Measurements from ENCODE around the gene AGPAT2. TPM values are rescaled to one million over a fixed set of nuclear protein-coding genes. Genes with fewer than 3 reads are reported as not detected.
"Not testable (repeated sequence)": the region's sequence is repeated elsewhere in the genome, so short reads cannot be mapped to it uniquely, and the experiment has no call there.

The AGPAT2 gene
- total RNA-seq, 2 experiments from 2014 or later, result 3.6 to 4.0 TPM

DNA sequence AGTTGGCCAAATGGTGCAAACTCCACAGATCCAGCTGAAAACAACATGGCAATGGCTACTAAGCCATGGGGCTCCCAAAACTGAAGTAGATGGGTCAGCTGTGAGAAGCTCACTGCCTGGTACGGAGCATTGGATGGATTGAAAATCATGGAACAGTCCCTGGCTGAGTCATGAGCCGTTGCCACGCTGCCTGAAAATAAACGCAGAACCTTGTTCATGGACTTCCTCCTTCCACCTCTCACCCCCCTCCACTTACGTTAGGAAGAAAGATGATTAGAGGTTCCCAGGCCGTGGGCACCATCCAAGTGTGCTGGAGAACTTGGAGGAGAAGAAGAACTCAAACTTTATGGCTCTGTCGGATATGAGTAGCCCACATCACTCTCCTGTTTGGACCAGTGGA, 18.3 kb upstream of the AGPAT2 start:
- Mint-ChIP-seq H3K9me3 (no peaks in the 10 kb centered on the region), H3K36me3 (ENCODE audit: low read depth) (no peaks in the 10 kb centered on the region), H3K27me3 (peaks cover 29% of the 10 kb centered on the region), H3K27ac (no peak overlapping the region), H3K4me1 (ENCODE audit: low read depth) (peaks cover 11% of the 10 kb centered on the region), H3K4me3 (no peak overlapping the region)
- DNase-seq (peak in 2 of 14 experiments; percentile 47 to 57), ATAC-seq (ENCODE audit: poor library complexity) (no peak)
- no peaks in the 10 kb centered on the region for H3K9me3 ChIP-seq (ENCODE audit: control insufficient read depth in 1 of 2, insufficient read depth in 1 of 2, low read length in 2 of 2)
- TF ChIP-seq, protein P1, sequence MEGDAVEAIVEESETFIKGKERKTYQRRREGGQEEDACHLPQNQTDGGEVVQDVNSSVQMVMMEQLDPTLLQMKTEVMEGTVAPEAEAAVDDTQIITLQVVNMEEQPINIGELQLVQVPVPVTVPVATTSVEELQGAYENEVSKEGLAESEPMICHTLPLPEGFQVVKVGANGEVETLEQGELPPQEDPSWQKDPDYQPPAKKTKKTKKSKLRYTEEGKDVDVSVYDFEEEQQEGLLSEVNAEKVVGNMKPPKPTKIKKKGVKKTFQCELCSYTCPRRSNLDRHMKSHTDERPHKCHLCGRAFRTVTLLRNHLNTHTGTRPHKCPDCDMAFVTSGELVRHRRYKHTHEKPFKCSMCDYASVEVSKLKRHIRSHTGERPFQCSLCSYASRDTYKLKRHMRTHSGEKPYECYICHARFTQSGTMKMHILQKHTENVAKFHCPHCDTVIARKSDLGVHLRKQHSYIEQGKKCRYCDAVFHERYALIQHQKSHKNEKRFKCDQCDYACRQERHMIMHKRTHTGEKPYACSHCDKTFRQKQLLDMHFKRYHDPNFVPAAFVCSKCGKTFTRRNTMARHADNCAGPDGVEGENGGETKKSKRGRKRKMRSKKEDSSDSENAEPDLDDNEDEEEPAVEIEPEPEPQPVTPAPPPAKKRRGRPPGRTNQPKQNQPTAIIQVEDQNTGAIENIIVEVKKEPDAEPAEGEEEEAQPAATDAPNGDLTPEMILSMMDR (IDR thresholded peaks at IDR 0.05), result no peak
- intact Hi-C loops (cut with DNase I, micrococcal nuclease), result no loop called here
- POLR2A ChIA-PET, result no interaction called here
- peaks cover 11% of the 10 kb centered on the region for H3K4me1 ChIP-seq (ENCODE audit: insufficient read depth, low read length)
- no peak overlapping the region for H3K4me3 ChIP-seq (ENCODE audit: low read length)
- H3K27ac ChIP-seq (ENCODE audit: low read depth in 1 of 2, low read length in 2 of 2), result no peak overlapping the region
- CTCF ChIA-PET, result no interaction called here
- peaks cover 0 to 11% of the 10 kb centered on the region in 2 experiments for H3K27me3 ChIP-seq (ENCODE audit: control insufficient read depth in 1 of 2, insufficient read depth in 2 of 2, low read length in 2 of 2)
- no peaks in the 10 kb centered on the region for H3K36me3 ChIP-seq (ENCODE audit: insufficient read depth, low read length)

DNA sequence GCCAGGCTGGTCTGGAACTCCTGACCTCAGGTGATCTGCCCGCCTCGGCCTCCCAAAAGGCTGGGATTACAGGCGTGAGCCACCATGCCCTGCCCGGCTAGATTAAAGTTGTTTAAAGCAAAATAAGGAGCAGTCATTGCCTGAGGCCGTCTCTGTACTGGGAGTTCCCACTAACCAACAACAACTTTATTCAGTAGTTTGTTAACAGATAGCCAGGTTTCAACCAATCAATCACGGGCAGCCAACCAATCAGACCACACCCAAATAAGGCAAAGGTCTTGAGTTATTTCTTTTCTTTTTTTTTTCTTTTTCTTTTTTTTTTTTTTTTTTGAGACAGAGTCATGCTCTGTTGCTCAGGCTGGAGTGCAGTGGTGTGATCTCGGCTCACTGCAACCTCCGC, 17.5 kb upstream of the AGPAT2 start:
- H3K9me3 ChIP-seq (ENCODE audit: control insufficient read depth in 1 of 2, insufficient read depth in 1 of 2, low read length in 2 of 2); H3K27ac Mint-ChIP-seq; DNase-seq; H3K4me3 Mint-ChIP-seq; H3K4me3 ChIP-seq (ENCODE audit: low read length); H3K36me3 ChIP-seq (ENCODE audit: insufficient read depth, low read length); H3K36me3 Mint-ChIP-seq (ENCODE audit: low read depth); POLR2A ChIA-PET; H3K27me3 ChIP-seq (ENCODE audit: control insufficient read depth in 1 of 2, insufficient read depth in 2 of 2, low read length in 2 of 2); H3K27ac ChIP-seq (ENCODE audit: low read depth in 1 of 2, low read length in 2 of 2); ATAC-seq (ENCODE audit: poor library complexity); CTCF ChIA-PET; intact Hi-C loops (cut with DNase I, micrococcal nuclease); H3K9me3 Mint-ChIP-seq: not testable (repeated sequence)
- Mint-ChIP-seq H3K4me1 (ENCODE audit: low read depth) (peaks cover 11% of the 10 kb centered on the region), H3K27me3 (peaks cover 29% of the 10 kb centered on the region)
- peaks cover 16% of the 10 kb centered on the region for H3K4me1 ChIP-seq (ENCODE audit: insufficient read depth, low read length)

DNA sequence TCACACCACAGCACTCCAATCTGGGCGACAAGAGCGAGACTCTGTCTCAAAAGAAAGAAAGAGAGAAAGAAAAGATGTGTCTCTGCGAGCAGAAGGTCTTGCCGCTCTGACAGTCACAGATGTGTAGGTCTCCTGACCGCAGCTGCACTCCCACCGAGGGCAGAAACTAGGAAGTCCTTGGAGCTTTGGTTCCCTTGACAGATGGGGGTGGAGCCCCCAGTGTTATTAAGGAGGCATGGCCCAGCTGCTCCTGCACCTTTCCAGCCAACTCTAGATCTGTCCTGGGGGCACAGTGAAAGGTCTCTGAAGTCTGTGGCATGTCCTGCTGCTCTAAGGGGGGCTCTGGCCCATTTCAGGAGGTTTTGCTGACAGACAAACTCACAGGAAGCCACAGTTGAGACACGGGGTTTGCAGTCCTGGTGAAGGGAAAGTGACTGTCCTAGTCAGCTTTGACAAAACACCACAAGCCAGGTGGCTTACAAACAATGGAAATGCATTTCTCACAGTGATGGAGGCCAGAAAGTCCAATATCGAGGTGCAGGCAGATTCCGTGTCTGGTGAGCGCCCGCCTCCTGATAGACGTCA, 16.1 kb upstream of the AGPAT2 start:
- H3K36me3 ChIP-seq (ENCODE audit: insufficient read depth, low read length), result no peaks in the 10 kb centered on the region
- CTCF ChIA-PET, result interaction anchor here (3.0 kb wide), 1 partner anchor 24 kb away, joined by 13 read pairs; no protein-coding TSS in a partner anchor
- H3K27me3 ChIP-seq (ENCODE audit: control insufficient read depth in 1 of 2, insufficient read depth in 2 of 2, low read length in 2 of 2), result peaks cover 0 to 2% of the 10 kb centered on the region in 2 experiments
- no peaks in the 10 kb centered on the region for H3K9me3 ChIP-seq (ENCODE audit: control insufficient read depth in 1 of 2, insufficient read depth in 1 of 2, low read length in 2 of 2)
- H3K27ac Mint-ChIP-seq, result no peak overlapping the region
- H3K9me3 Mint-ChIP-seq, result no peaks in the 10 kb centered on the region
- H3K36me3 Mint-ChIP-seq (ENCODE audit: low read depth), result no peaks in the 10 kb centered on the region
- peaks cover 11% of the 10 kb centered on the region for H3K4me1 Mint-ChIP-seq (ENCODE audit: low read depth)
- DNase-seq, result no peak
- POLR2A ChIA-PET, result no interaction called here
- TF ChIP-seq, protein P1 (IDR thresholded peaks at IDR 0.05), result no peak
- H3K27ac ChIP-seq (ENCODE audit: low read depth in 1 of 2, low read length in 2 of 2), result no peak overlapping the region
- H3K4me1 ChIP-seq (ENCODE audit: insufficient read depth, low read length), result peaks cover 16% of the 10 kb centered on the region
- intact Hi-C loops (cut with DNase I, micrococcal nuclease), result no loop called here
- no peak overlapping the region for H3K4me3 Mint-ChIP-seq
- no peak overlapping the region for H3K4me3 ChIP-seq (ENCODE audit: low read length)
- no peak for ATAC-seq (ENCODE audit: poor library complexity)
- H3K27me3 Mint-ChIP-seq, result peaks cover 28% of the 10 kb centered on the region

DNA sequence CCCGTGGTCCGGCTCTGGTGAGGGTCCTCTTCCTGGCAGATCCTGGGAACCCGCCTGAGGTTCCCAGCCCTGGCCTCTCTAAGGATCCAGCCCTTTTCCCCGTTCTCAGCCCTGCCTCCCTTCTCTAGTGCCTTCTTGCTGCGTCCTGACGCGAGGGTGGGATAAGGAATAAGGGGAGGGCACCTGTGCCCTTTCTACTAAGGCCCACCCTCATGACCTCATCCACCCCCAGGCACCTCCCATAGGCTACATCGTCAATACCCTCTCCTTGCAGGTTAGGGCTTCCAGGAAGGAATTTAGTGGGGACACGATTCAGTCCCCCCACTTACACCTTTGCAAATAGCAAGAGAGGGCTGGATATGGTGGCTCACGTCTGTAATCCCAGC, 14.4 kb upstream of the AGPAT2 start:
- Histone ChIP-seq H3K36me3 (ENCODE audit: insufficient read depth, low read length) (no peaks in the 10 kb centered on the region), H3K27ac (ENCODE audit: low read depth in 1 of 2, low read length in 2 of 2) (no peak overlapping the region), H3K4me3 (ENCODE audit: low read length) (no peak overlapping the region), H3K27me3 (ENCODE audit: control insufficient read depth in 1 of 2, insufficient read depth in 2 of 2, low read length in 2 of 2) (peaks cover 0 to 9% of the 10 kb centered on the region in 2 experiments), H3K9me3 (ENCODE audit: control insufficient read depth in 1 of 2, insufficient read depth in 1 of 2, low read length in 2 of 2) (peaks cover 0 to 6% of the 10 kb centered on the region in 2 experiments), H3K4me1 (ENCODE audit: insufficient read depth, low read length) (peaks cover 16% of the 10 kb centered on the region)
- Mint-ChIP-seq H3K27me3 (peaks cover 33% of the 10 kb centered on the region), H3K4me3 (peak overlapping the region; percentile 79), H3K36me3 (ENCODE audit: low read depth) (no peaks in the 10 kb centered on the region), H3K9me3 (no peaks in the 10 kb centered on the region), H3K4me1 (ENCODE audit: low read depth) (peaks cover 11% of the 10 kb centered on the region), H3K27ac (peak overlapping the region; percentile 82)
- intact Hi-C loops (cut with DNase I, micrococcal nuclease), result loop anchor here in 1 of 2 experiments (2.0 kb wide), 1 partner anchor 25 kb away; no protein-coding TSS in a partner anchor
- TF ChIP-seq, protein P1 (IDR thresholded peaks at IDR 0.05), result no peak
- ChIA-PET POLR2A (interaction anchor here (1.0 kb wide), 1 partner anchor 385 kb away, joined by 3 read pairs; no protein-coding TSS in a partner anchor), CTCF (interaction anchor here (3.0 kb wide), 1 partner anchor 26 kb away, joined by 13 read pairs; no protein-coding TSS in a partner anchor)
- no peak for DNase-seq
- ATAC-seq (ENCODE audit: poor library complexity), result peak; percentile 6

Data from CD4-positive, alpha-beta T cell (primary cell).